Measurements from ENCODE around the gene TOR4A. TPM values are rescaled to one million over a fixed set of nuclear protein-coding genes. Genes with fewer than 3 reads are reported as not detected.
A peak's percentile ranks its signal among the peaks of the same experiment; 100 is the strongest.

The TOR4A gene
- total RNA-seq, 2 donors from 2014 or later = 2.1 to 4.0 TPM

- Mint-ChIP-seq H3K27me3 (no peaks in the 10 kb centered on the region), H3K36me3 (ENCODE audit: low read depth) (peaks cover 4% of the 10 kb centered on the region), H3K4me1 (peaks cover 7% of the 10 kb centered on the region), H3K27ac (no peak overlapping the region), H3K4me3 (no peak overlapping the region)
- ATAC-seq (no peak), DNase-seq (no peak)
- no peaks in the 10 kb centered on the region for H3K9me3 ChIP-seq (ENCODE audit: control insufficient read depth, low read length, poor library complexity, severe bottlenecking)
These were observed 11.4 kb upstream of the TOR4A start for GRCh38 chr9:137266162-137266527.

- no peak for DNase-seq
- Mint-ChIP-seq H3K36me3 (ENCODE audit: low read depth) (peaks cover 6% of the 10 kb centered on the region), H3K27ac (no peak overlapping the region), H3K27me3 (no peaks in the 10 kb centered on the region), H3K4me1 (peaks cover 10% of the 10 kb centered on the region), H3K4me3 (no peak overlapping the region)
- ATAC-seq = no peak
- no peaks in the 10 kb centered on the region for H3K9me3 ChIP-seq (ENCODE audit: control insufficient read depth, low read length, poor library complexity, severe bottlenecking)
These were observed 10.7 kb upstream of the TOR4A start for GRCh38 chr9:137266585-137267453.

DNA sequence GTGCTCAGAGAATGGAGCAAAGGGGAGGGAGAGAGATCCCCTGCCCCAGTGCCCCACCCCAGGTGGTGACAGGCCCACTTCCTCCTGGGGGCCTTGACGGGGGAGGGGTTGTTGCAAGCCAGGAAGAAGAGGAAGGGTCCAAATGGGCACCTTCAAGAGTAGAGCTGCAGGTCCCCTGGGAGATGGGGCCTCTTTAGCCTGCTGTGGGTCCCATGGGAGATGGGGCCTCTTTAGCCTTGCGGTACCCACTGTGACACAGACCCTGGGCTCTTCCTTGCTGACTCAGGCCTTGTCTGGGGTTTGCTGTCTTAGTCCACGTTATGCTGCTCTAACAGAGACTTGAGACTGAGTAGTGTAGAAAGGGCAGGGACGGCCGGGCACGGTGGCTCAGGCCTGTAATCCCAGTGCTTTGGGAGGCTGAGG is 9.6 kb upstream of the TOR4A start:
- no peak overlapping the region for H3K27ac Mint-ChIP-seq
- H3K4me1 Mint-ChIP-seq = peaks cover 10% of the 10 kb centered on the region
- ATAC-seq = no peak
- H3K36me3 Mint-ChIP-seq (ENCODE audit: low read depth) = peaks cover 6% of the 10 kb centered on the region
- H3K9me3 ChIP-seq (ENCODE audit: control insufficient read depth, low read length, poor library complexity, severe bottlenecking) = no peaks in the 10 kb centered on the region
- no peaks in the 10 kb centered on the region for H3K27me3 Mint-ChIP-seq
- no peak for DNase-seq
- peak overlapping the region; percentile 49 for H3K4me3 Mint-ChIP-seq

- ATAC-seq (no peak), DNase-seq (no peak)
- no peaks in the 10 kb centered on the region for H3K9me3 ChIP-seq (ENCODE audit: control insufficient read depth, low read length, poor library complexity, severe bottlenecking)
- no peaks in the 10 kb centered on the region for H3K27me3 Mint-ChIP-seq
- H3K4me1 Mint-ChIP-seq = peaks cover 10% of the 10 kb centered on the region
- peaks cover 6% of the 10 kb centered on the region for H3K36me3 Mint-ChIP-seq (ENCODE audit: low read depth)
- H3K4me3 Mint-ChIP-seq = no peak overlapping the region
- H3K27ac Mint-ChIP-seq = no peak overlapping the region
These were observed 8.9 kb upstream of the TOR4A start for GRCh38 chr9:137268538-137269201.

GRCh38 chr9:137269231-137269772 is 8.2 kb upstream of the TOR4A start:
- Mint-ChIP-seq H3K27ac (peak overlapping the region; percentile 54), H3K36me3 (ENCODE audit: low read depth) (peaks cover 6% of the 10 kb centered on the region), H3K4me3 (no peak overlapping the region), H3K4me1 (peaks cover 10% of the 10 kb centered on the region), H3K27me3 (no peaks in the 10 kb centered on the region)
- ATAC-seq = no peak
- H3K9me3 ChIP-seq (ENCODE audit: control insufficient read depth, low read length, poor library complexity, severe bottlenecking) = no peaks in the 10 kb centered on the region
- DNase-seq = no peak

DNA sequence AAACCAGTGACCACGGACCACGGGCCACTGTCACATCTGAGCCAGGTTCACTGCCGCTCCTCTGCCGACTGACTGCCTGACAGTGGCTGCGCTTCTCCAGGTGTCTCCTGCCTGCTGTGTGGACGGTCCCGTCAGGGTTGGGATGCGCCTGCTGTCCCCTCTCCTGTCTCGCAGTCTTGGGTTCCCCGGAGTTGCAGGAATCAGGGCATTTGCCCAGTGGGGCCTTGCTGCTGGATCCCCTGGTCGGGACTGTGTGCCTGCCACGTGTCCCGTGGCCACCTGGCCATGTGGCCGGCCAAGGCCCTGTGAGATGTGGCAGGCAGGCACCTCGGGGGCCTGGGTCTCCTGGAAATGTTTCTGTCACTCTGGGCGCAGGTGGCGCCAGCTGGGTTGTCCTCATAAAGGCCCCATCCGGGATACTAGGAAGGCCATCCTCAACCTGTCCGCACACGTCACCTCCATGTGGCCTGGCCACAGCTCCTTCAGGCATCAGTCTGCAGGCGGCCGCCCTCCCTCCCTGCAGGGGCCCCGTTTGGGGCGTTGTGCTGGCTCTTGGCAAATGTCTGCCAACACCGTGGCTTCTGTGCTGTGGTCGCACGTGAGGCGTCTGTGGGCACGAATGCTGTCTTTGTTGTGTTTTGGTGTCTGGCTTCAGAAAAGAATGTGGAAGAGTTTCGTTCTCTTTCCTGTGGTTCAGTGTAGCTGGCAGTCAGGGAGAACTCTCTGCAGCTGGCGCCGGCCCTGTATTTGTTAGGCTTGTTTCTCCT is 6.4 kb upstream of the TOR4A start:
- no peak overlapping the region for H3K27ac Mint-ChIP-seq
- H3K4me1 Mint-ChIP-seq = peaks cover 19% of the 10 kb centered on the region
- H3K9me3 ChIP-seq (ENCODE audit: control insufficient read depth, low read length, poor library complexity, severe bottlenecking) = no peaks in the 10 kb centered on the region
- H3K36me3 Mint-ChIP-seq (ENCODE audit: low read depth) = peaks cover 6% of the 10 kb centered on the region
- no peak for DNase-seq
- H3K4me3 Mint-ChIP-seq = no peak overlapping the region
- no peaks in the 10 kb centered on the region for H3K27me3 Mint-ChIP-seq
- ATAC-seq = peak; percentile 72

DNA sequence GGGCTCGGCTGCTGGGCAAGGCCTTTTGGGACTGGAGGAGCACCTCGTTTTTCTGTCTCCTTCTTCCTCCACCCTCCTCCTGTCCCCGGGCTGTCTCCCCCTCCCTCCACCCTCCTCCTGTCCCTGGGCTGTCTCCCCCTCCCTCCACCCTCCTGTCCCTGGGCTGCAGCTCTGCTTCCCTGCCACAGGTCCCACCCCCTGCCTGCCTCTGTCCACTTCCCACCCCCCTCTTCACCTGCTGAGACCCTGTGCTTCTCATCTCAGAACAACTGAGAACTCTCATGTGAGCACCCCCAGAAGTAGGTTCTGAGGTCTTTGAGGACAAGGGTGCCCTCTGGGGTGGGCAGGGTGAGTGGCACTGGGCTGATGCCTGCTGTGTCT is 5.8 kb upstream of the TOR4A start:
- Mint-ChIP-seq H3K36me3 (ENCODE audit: low read depth) (peaks cover 6% of the 10 kb centered on the region), H3K4me1 (peaks cover 21% of the 10 kb centered on the region), H3K27ac (no peak overlapping the region), H3K27me3 (no peaks in the 10 kb centered on the region), H3K4me3 (no peak overlapping the region)
- no peak for DNase-seq
- no peak for ATAC-seq
- no peaks in the 10 kb centered on the region for H3K9me3 ChIP-seq (ENCODE audit: control insufficient read depth, low read length, poor library complexity, severe bottlenecking)

GRCh38 chr9:137272241-137273094 is 5.1 kb upstream of the TOR4A start:
- ATAC-seq = no peak
- H3K9me3 ChIP-seq (ENCODE audit: control insufficient read depth, low read length, poor library complexity, severe bottlenecking) = no peaks in the 10 kb centered on the region
- Mint-ChIP-seq H3K36me3 (ENCODE audit: low read depth) (peaks cover 6% of the 10 kb centered on the region), H3K4me3 (no peak overlapping the region), H3K27ac (no peak overlapping the region), H3K4me1 (peaks cover 26% of the 10 kb centered on the region), H3K27me3 (no peaks in the 10 kb centered on the region)
- no peak for DNase-seq

DNA sequence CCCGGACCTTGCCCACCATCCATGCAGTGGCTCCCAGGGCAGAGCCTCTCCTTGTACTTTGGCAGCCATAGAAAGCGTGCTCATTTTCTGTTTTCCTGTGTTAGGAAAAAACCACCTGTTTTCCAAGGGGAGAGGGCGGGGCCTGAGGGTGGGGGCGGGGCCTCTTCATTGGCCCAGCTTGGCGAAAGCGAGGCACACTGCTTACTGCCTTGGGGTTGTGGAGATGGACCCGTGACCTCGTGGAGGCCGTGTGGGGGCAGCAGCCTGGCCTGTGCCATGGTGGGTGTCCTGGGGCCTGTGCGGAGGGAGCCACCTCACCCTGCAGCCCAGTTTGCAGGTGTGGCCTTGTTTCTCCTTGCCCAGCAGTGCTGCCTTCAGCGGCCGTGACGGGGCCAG is 4.4 kb upstream of the TOR4A start:
- H3K4me1 Mint-ChIP-seq = peaks cover 29% of the 10 kb centered on the region
- DNase-seq (no peak), ATAC-seq (no peak)

GRCh38 chr9:137273611-137274320 is 3.8 kb upstream of the TOR4A start:
- Mint-ChIP-seq H3K36me3 (ENCODE audit: low read depth) (peaks cover 3% of the 10 kb centered on the region), H3K4me1 (peaks cover 24% of the 10 kb centered on the region), H3K27ac (no peak overlapping the region), H3K27me3 (no peaks in the 10 kb centered on the region), H3K4me3 (no peak overlapping the region)
- ATAC-seq = no peak
- DNase-seq = no peak
- no peaks in the 10 kb centered on the region for H3K9me3 ChIP-seq (ENCODE audit: control insufficient read depth, low read length, poor library complexity, severe bottlenecking)

More for the DNA sequence above, 4.4 kb upstream of the TOR4A start:
- H3K27me3 Mint-ChIP-seq = no peaks in the 10 kb centered on the region
- H3K27ac Mint-ChIP-seq = no peak overlapping the region
- no peaks in the 10 kb centered on the region for H3K9me3 ChIP-seq (ENCODE audit: control insufficient read depth, low read length, poor library complexity, severe bottlenecking)
- H3K36me3 Mint-ChIP-seq (ENCODE audit: low read depth) = peaks cover 6% of the 10 kb centered on the region
- H3K4me3 Mint-ChIP-seq = no peak overlapping the region

- H3K27ac Mint-ChIP-seq = peak overlapping the region; percentile 77
- DNase-seq (no peak), ATAC-seq (no peak)
- H3K27me3 Mint-ChIP-seq = no peaks in the 10 kb centered on the region
- peaks cover 2% of the 10 kb centered on the region for H3K36me3 Mint-ChIP-seq (ENCODE audit: low read depth)
- H3K4me1 Mint-ChIP-seq = peaks cover 22% of the 10 kb centered on the region
- H3K4me3 Mint-ChIP-seq = peak overlapping the region; percentile 65
- H3K9me3 ChIP-seq (ENCODE audit: control insufficient read depth, low read length, poor library complexity, severe bottlenecking) = no peaks in the 10 kb centered on the region
These were observed 2.3 kb upstream of the TOR4A start for GRCh38 chr9:137275203-137275587.
